HG03558 (cell line): ENCODE measurements around the gene ATP5MC3.

Experiments
- ATAC-seq: cut with Tn5 transposase; IDR thresholded peaks from one replicate; pipeline ENCODE4 v1.9.1; 2021; ENCODE audit warnings: moderate number of reproducible peaks; ENCODE audit not compliant: unreplicated experiment; ENCODE audit errors: extremely low read depth

ATP5MC3 gene

GRCh38 chr2:175126661-175127060 lies 54.8 kb downstream of the ATP5MC3 start:
- no peak for ATAC-seq
